ENCODE measurements around the gene PRKCH.

- TF ChIP-seq CTCF (IDR thresholded peaks at IDR 0.05; ENCODE audit: poor library complexity), result peak; percentile 80
- TF ChIP-seq EZH2 (IDR thresholded peaks at IDR 0.05; ENCODE audit: borderline replicate concordance), result no peak
- TF ChIP-seq EZH2phosphoT487 (IDR thresholded peaks at IDR 0.05; ENCODE audit: low read depth, severe bottlenecking, unreplicated experiment), result no peak
These were observed 24.5 kb upstream of the PRKCH start for GRCh38 chr14:61296719-61297502.

Measured in hepatocyte (in vitro differentiated cells).